ENCODE measurements around the gene AQR. TPM values are rescaled to one million over a fixed set of nuclear protein-coding genes. Genes with fewer than 3 reads are reported as not detected.

The AQR gene
- total and polyA plus RNA-seq, 2 of the 4 experiments (the other 2 are of a cell fraction): 17.9 to 29.6 TPM

GRCh38 chr15:34969340-34970097, at the start of gene AQR (continued):
- no peak for TF ChIP-seq USF2 (IDR thresholded peaks at IDR 0.05; ENCODE audit: low read depth, low read length)

GRCh38 chr15:35014241-35014640, 44.7 kb upstream of the AQR start:
- H3K4ac ChIP-seq (ENCODE audit: low read depth, low read length): no peak overlapping the region
- no peak overlapping the region for H3K14ac ChIP-seq (replicated peaks; ENCODE audit: low read depth, low read length)
- POLR2A ChIA-PET (ENCODE audit: unreplicated experiment): no interaction called here
- H3K79me1 ChIP-seq (ENCODE audit: low read depth in 1 of 2, low read length in 2 of 2): no peaks in the 10 kb centered on the region
- ATAC-seq (ENCODE audit: low read depth) (no peak), DNase-seq (no peak)
- no peak overlapping the region for H3K18ac ChIP-seq (ENCODE audit: low read depth, low read length)
- no peaks in the 10 kb centered on the region; the same call in 1 of the 2 replicates for H3K27me3 ChIP-seq (ENCODE audit: control insufficient read depth, insufficient read depth, low read length)
- no peaks in the 10 kb centered on the region for H4K20me1 ChIP-seq (ENCODE audit: insufficient read depth, low read length)
- H3K9me3 ChIP-seq (ENCODE audit: control insufficient read depth, insufficient read depth, low read length): no peaks in the 10 kb centered on the region
- no peak overlapping the region for H3K4me3 ChIP-seq (ENCODE audit: insufficient read depth, low read depth, low read length)
- H2BK20ac ChIP-seq (ENCODE audit: low read depth, low read length): no peak overlapping the region
- no peak overlapping the region for H4K91ac ChIP-seq (ENCODE audit: insufficient read depth, low read depth, low read length)
- no peak overlapping the region for H2BK120ac ChIP-seq (ENCODE audit: low read depth, low read length)
- no peak overlapping the region for H2AK9ac ChIP-seq (replicated peaks; ENCODE audit: low read depth, low read length, poor library complexity)
- no TSS peak for BruUV-seq (replicated peaks)
- H3K27ac ChIP-seq (ENCODE audit: insufficient read depth, low read length): no peak overlapping the region
- no peak overlapping the region for H3K9ac ChIP-seq (ENCODE audit: low read depth, low read length)
- intact Hi-C loops (cut with micrococcal nuclease): no loop called here
- H3K23ac ChIP-seq (ENCODE audit: low read depth, low read length): no peak overlapping the region
- TF ChIP-seq RAD21 (IDR thresholded peaks at IDR 0.05; ENCODE audit: low read length): no peak
- TF ChIP-seq USF2 (IDR thresholded peaks at IDR 0.05; ENCODE audit: low read depth, low read length): no peak
- no peak for TF ChIP-seq BHLHE40 (IDR thresholded peaks at IDR 0.05; ENCODE audit: low read depth, low read length)
- no peak for TF ChIP-seq MAZ (IDR thresholded peaks at IDR 0.05; ENCODE audit: borderline replicate concordance, low read depth, low read length)
- TF ChIP-seq CEBPB (IDR thresholded peaks at IDR 0.05; ENCODE audit: low read depth, low read length): no peak
- no peak for TF ChIP-seq FOS (IDR thresholded peaks at IDR 0.05; ENCODE audit: low read depth, low read length)
- no peak for TF ChIP-seq MXI1 (IDR thresholded peaks at IDR 0.05; ENCODE audit: borderline replicate concordance, low read depth, low read length)
- TF ChIP-seq CTCF (conservative IDR thresholded peaks at IDR 0.05; ENCODE audit: low read depth, low read length): no peak
- no peak for TF ChIP-seq RCOR1 (IDR thresholded peaks at IDR 0.05; ENCODE audit: insufficient replicate concordance, low read length)
- TF ChIP-seq SMC3 (IDR thresholded peaks at IDR 0.05; ENCODE audit: low read depth, low read length): no peak
- in situ Hi-C loops (cut with MboI; ENCODE audit: low sequenced_read_pairs): no loop called here
- no peak overlapping the region for H2BK5ac ChIP-seq (ENCODE audit: low read depth, low read length, poor library complexity, severe bottlenecking)
- H4K5ac ChIP-seq (ENCODE audit: low read depth, low read length): no peak overlapping the region
- dilution Hi-C loops (cut with HindIII; ENCODE audit: low sequenced_read_pairs, unreplicated experiment): no loop called here
- H3K4me2 ChIP-seq (ENCODE audit: low read depth, low read length): no peak overlapping the region
- no peak overlapping the region for H2BK15ac ChIP-seq (ENCODE audit: low read depth, low read length)
- no peak overlapping the region for H4K8ac ChIP-seq (ENCODE audit: low read depth in 2 of 2, low read length in 2 of 2)
- no peak overlapping the region for H3K56ac ChIP-seq (ENCODE audit: extremely low read depth, insufficient read depth, low read length)
- H2AK5ac ChIP-seq (ENCODE audit: low read depth, low read length): no peak overlapping the region
- no peak overlapping the region for H2AFZ ChIP-seq (replicated peaks; ENCODE audit: low read length, poor library complexity)
- no peaks in the 10 kb centered on the region for H3K9me1 ChIP-seq (ENCODE audit: insufficient read depth, low read length)
- H3K4me1 ChIP-seq (ENCODE audit: control insufficient read depth, insufficient read depth, low read length): no peaks in the 10 kb centered on the region
- H3K36me3 ChIP-seq (ENCODE audit: control insufficient read depth, insufficient read depth, low read length): no peaks in the 10 kb centered on the region
- CTCF ChIA-PET: interaction anchor here (1.0 kb wide), 1 partner anchor 14 kb away, joined by 4 read pairs; no protein-coding TSS in a partner anchor

Measured in IMR-90 (cell line).